ENCODE data around the gene PNKD. TPM values are rescaled to one million over a fixed set of nuclear protein-coding genes. Genes with fewer than 3 reads are reported as not detected.
"Not testable (repeated sequence)": the region's sequence is repeated elsewhere in the genome, so short reads cannot be mapped to it uniquely, and the experiment has no call there.

Gene PNKD
- total RNA-seq, 1 donor from 2014 or later: 53.3 TPM

DNA sequence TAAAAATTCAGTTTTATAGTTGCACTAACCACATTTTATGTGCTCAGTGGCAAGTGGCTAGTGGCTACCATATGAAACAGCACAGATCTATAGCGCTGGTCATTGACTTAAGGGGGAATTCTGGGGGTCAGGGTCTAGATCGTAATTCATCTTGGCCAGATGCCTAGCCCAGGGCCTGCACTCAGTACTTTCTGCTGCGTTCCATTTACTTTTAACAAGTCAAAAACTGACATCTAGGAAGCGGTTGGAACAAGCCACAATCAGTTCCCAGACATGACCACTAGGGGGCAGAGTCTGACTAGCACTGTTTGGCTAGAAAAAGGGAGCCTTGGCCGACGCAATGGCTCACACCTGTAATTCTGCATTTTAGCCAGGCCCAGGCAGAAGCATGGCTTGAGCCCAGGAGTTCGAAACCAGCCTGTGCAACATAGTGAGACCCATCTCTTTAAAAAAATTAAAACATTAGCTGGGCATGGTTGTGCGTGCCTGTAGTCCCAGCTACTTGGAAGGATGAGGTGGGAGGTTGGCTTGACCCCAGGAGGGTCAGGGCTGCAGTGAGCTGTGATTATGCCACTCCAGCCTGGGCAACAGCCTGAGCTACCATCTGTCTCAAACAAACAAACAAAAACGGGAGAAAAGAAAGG lies 31.0 kb downstream of the PNKD start:
- peak; percentile 96 for TF ChIP-seq CTCF (conservative IDR thresholded peaks at IDR 0.05; ENCODE audit: low read depth, low read length)
- no peak overlapping the region for H3K4me3 ChIP-seq (ENCODE audit: low read depth, low read length)
- DNase-seq (ENCODE audit: low read depth): no peak

DNA sequence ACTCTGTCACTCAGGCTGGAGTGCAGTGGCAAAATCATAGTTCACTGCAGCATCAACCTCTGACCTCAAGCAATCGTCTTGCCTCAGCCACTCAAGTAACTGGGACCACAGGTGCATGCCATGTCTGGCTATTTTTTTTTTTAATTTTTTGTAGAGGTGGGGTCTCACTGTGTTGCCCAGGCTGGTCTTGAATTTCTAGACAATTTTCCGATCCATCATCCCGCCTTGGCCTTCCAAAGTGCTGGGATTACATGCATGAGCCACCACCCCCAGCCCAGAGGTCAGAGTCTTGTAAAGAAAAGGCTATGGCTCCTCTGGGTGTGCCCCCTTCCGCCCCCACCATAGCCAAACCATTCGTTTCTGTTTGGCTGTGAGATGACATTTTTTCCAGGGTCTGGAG lies 35.1 kb downstream of the PNKD start:
- no peak for TF ChIP-seq CTCF (conservative IDR thresholded peaks at IDR 0.05; ENCODE audit: low read depth, low read length)
- no peak for DNase-seq (ENCODE audit: low read depth)
- H3K4me3 ChIP-seq (ENCODE audit: low read depth, low read length): no peak overlapping the region

DNA sequence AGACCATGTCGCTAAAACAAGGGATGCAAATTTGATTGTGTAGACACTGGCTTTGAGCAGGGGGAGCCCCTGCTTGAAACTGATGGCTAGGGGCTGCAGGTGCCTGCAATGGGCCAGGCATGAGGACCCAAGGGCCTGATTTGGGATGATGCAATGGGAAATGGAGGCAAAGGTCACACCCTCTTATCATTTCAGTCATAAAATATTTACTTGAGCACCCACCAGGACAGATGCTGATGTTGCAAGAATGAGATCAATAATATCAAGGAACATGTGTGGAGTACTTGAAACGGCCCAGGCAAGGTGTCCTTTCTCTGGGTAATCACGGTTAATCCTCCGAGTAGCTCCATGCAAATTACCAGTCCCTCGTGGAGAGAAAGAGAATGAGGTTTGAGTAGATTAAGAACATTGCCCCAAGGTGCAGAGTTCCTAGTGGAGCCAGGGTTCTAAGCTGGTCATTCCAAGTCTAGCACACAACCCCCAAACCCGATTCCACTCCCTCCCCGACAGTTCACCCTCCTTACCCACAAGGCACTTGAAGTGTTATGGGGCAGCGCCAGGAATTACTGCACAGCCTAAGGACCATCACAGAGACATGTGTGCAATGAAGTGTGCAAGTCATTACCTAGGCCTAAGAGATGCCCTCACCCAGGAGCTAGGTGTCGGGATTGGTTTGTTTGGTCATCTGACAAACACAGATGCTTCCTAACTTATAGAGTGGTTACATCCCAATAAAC lies 36.0 kb downstream of the PNKD start:
- no peak for TF ChIP-seq CTCF (conservative IDR thresholded peaks at IDR 0.05; ENCODE audit: low read depth, low read length)
- no peak for DNase-seq (ENCODE audit: low read depth)
- H3K4me3 ChIP-seq (ENCODE audit: low read depth, low read length): no peak overlapping the region

- H3K4me3 ChIP-seq (ENCODE audit: low read depth, low read length): no peak overlapping the region
- DNase-seq (ENCODE audit: low read depth): no peak
- no peak for TF ChIP-seq CTCF (conservative IDR thresholded peaks at IDR 0.05; ENCODE audit: low read depth, low read length)
Observed at GRCh38 chr2:218307415-218308090, 37.2 kb downstream of the PNKD start.

DNA sequence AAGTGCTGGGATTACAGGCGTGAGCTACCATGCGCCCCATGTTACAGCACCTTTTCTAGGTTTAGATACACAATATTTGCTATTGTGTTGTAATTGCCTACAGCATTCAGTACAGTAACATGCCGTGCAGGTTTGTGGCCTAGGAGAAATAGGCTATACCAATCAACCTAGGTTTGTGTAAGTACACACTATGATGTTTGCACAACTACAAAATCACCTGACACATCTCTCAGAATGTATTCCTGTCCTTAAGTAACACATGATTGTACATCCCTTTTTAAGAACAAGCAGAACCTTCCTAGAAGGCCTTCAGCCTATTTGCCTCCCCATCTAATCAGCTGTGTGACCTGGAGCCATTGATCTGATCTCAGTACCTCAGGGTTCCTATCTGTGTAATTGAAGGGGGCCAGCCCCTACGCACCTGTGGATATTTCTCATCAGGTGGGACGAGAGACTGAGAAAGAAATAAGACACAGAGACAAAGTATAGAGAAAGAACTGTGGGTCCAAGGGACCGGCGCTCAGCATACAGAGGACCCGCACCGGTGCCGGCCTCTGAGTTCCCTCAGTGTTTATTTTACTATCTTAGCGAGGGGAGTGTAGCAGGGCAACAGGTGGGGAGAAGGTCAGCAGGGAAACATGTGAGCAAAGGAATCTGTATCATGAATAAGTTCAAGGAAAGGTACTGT lies 40.7 kb downstream of the PNKD start:
- no peak for TF ChIP-seq CTCF (conservative IDR thresholded peaks at IDR 0.05; ENCODE audit: low read depth, low read length)
- no peak overlapping the region for H3K4me3 ChIP-seq (ENCODE audit: low read depth, low read length)
- DNase-seq (ENCODE audit: low read depth): no peak

GRCh38 chr2:218311541-218312266 lies 41.4 kb downstream of the PNKD start:
- H3K4me3 ChIP-seq (ENCODE audit: low read depth, low read length); DNase-seq (ENCODE audit: low read depth): not testable (repeated sequence)
